Tibial artery (tissue), 4 donors: ENCODE results near the gene AKAP13.
"Not testable (repeated sequence)": the region's sequence is repeated elsewhere in the genome, so short reads cannot be mapped to it uniquely, and the experiment has no call there.

Experiments used
- DNase-seq, 2 donors: peaks; one replicate each; pipeline ENCODE4 v3.0.0-alpha.2; 2019
- H3K27ac ChIP-seq, 2 donors: fragments of 200-600 bp; sonication (generic) in 1 of 2; 1 replicate in 1 of 2; 2 replicates in 1 of 2; pipeline ENCODE4 v1.5.1; 2018 to 2019; ENCODE audit warnings: mild to moderate bottlenecking in 1 of 2
- H3K27me3 ChIP-seq, 2 donors: fragments of 200-600 bp; sonication (generic) in 1 of 2; one replicate each; pipeline versions ENCODE4 v1.5.1 to v1.6.0; 2016 to 2019
- H3K36me3 ChIP-seq, 3 donors: fragments of 200-600 bp; sonication (generic) in 2 of 3; one replicate each; pipeline ENCODE4 v1.5.1; 2016 to 2019; ENCODE audit warnings: mild to moderate bottlenecking in 2 of 3
- H3K4me1 ChIP-seq, 4 donors: fragments of 200-600 bp; sonication (generic) in 2 of 4; 1 replicate in 3 of 4; 2 replicates in 1 of 4; pipeline ENCODE4 v1.5.1; 2016 to 2019
- H3K4me3 ChIP-seq, 2 donors: fragments of 200-600 bp; sonication (generic) in 1 of 2; 1 replicate in 1 of 2; 2 replicates in 1 of 2; pipeline ENCODE4 v1.5.1; 2018 to 2019; ENCODE audit warnings: mild to moderate bottlenecking in 2 of 2
- H3K9me3 ChIP-seq, 3 donors: fragments of 200-600 bp; sonication (generic) in 1 of 3; one replicate each; pipeline ENCODE4 v1.5.1; 2016 to 2019
- intact Hi-C: fragments of 100-400 bp; cut with DNase I; formaldehyde crosslinking; loops from one replicate; pipeline ENCODE4 v1.15.0; 2023; ENCODE audit warnings: low total_unique reads
- TF ChIP-seq, protein P1 (sequence below), 2 experiments: fragments of 200-600 bp in 1 of 2; fragments of 450-650 bp in 1 of 2; IDR thresholded peaks; one replicate each; pipeline ENCODE4 v1.5.1; 2017 to 2019; ENCODE audit warnings: antibody characterized with exemption in 2 of 2, mild to moderate bottlenecking in 1 of 2, moderate library complexity in 1 of 2

The AKAP13 gene

DNA sequence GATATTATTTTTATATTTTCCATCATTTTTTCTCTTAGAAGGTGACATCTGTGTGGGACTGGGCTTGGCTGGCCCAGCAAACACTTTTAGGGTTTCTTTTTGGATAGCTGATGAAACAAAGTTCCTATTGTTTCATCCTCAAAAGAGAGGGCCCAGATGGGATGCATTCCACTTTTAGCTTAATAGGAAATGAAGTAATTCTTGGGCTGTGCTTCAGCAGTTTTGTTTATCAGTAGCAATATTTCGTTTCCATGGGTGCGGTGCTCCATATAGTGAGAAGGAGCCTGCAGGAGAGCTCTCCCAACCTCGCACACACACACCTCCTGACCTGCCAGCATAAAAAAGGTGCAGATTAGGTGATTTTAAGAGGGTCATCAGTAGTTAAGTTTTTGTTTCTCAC is 147.5 kb downstream of the AKAP13 start:
- intact Hi-C loops = no loop called here
- Histone ChIP-seq H3K27me3 (no peaks in the 10 kb centered on the region), H3K36me3 (no peaks in the 10 kb centered on the region), H3K4me1 (peaks cover 0 to 26% (median 7%) of the 10 kb centered on the region in 4 donors), H3K9me3 (no peaks in the 10 kb centered on the region), H3K4me3 (no peak overlapping the region), H3K27ac (no peak overlapping the region)
- no peak for DNase-seq
- TF ChIP-seq, protein P1, sequence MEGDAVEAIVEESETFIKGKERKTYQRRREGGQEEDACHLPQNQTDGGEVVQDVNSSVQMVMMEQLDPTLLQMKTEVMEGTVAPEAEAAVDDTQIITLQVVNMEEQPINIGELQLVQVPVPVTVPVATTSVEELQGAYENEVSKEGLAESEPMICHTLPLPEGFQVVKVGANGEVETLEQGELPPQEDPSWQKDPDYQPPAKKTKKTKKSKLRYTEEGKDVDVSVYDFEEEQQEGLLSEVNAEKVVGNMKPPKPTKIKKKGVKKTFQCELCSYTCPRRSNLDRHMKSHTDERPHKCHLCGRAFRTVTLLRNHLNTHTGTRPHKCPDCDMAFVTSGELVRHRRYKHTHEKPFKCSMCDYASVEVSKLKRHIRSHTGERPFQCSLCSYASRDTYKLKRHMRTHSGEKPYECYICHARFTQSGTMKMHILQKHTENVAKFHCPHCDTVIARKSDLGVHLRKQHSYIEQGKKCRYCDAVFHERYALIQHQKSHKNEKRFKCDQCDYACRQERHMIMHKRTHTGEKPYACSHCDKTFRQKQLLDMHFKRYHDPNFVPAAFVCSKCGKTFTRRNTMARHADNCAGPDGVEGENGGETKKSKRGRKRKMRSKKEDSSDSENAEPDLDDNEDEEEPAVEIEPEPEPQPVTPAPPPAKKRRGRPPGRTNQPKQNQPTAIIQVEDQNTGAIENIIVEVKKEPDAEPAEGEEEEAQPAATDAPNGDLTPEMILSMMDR (IDR thresholded peaks at IDR 0.05) = no peak

DNA sequence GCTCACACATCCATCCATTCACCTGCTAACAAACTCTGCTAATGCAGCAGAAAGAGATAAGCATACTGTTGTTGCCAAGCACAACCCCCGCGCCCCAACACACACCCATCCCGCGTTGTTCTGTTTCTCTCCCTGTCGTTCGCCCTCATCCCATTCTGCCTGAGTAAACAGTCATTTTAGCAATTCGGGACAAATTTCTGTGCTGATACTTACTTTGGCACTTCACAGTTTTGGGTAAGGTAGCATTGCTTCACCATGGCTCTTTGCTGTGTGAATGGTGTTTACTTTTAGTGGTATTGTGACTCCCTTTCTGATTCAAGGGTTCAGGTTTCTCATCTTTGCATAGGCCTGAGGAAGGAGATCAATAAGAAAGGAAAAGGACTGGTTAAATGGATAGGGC is 149.7 kb downstream of the AKAP13 start:
- DNase-seq = no peak
- H3K4me1 ChIP-seq = peaks cover 0 to 27% (median 7%) of the 10 kb centered on the region in 4 donors
- H3K27me3 ChIP-seq = no peaks in the 10 kb centered on the region
- H3K4me3 ChIP-seq = no peak overlapping the region
- intact Hi-C loops = no loop called here
- H3K27ac ChIP-seq = no peak overlapping the region
- peaks cover 0 to 12% (median 7%) of the 10 kb centered on the region in 3 donors for H3K36me3 ChIP-seq
- H3K9me3 ChIP-seq = no peaks in the 10 kb centered on the region
- TF ChIP-seq, protein P1 (IDR thresholded peaks at IDR 0.05) = no peak

DNA sequence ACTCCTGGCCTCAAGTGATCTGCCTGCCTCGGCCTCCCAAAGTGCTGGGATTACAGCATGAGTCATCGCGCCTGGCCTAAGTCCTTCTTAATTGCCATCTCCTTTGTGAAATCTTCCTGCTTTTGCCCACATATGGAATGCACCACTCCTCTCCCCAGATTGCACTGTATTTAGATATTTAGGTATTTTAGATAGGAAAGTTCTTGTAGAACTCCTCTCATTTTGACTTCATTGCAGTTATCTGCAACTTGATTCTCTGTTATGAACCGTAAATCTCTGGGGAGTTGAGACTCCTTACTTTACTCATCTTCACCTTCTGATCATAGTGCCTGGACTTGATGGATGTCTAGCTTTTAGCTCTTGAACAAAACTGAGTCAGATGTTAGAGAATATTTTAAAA is 150.7 kb downstream of the AKAP13 start:
- Histone ChIP-seq H3K4me3 (no peak overlapping the region), H3K27me3 (no peaks in the 10 kb centered on the region), H3K27ac (no peak overlapping the region), H3K4me1 (peaks cover 0 to 25% (median 7%) of the 10 kb centered on the region in 4 donors), H3K36me3 (peaks cover 0 to 12% (median 7%) of the 10 kb centered on the region in 3 donors), H3K9me3 (no peaks in the 10 kb centered on the region)
- TF ChIP-seq, protein P1 (IDR thresholded peaks at IDR 0.05) = no peak
- DNase-seq = no peak
- intact Hi-C loops = no loop called here

DNA sequence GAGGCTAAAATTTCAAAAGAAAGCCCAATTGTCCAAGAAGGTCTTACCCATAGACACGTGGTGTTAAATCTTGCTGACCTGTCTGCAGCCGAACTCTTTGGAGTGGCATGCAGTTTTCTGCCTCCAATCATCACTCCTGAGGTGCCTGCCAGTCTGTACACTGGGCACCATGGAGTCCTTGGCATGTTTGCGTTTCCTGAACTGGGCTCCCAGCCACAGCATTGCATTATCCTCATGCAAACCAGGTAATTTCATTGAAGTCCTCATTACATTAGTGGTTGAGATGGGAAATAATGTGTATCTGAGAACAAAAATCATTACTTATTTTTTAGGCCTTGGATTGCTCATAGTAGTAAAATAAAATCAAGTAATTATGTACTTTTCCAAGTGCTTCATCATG is 152.3 kb downstream of the AKAP13 start:
- peaks cover 0 to 13% (median 5%) of the 10 kb centered on the region in 4 donors for H3K4me1 ChIP-seq
- no peak for DNase-seq
- H3K4me3 ChIP-seq = no peak overlapping the region
- H3K36me3 ChIP-seq = peaks cover 0 to 12% (median 7%) of the 10 kb centered on the region in 3 donors
- TF ChIP-seq, protein P1 (IDR thresholded peaks at IDR 0.05) = no peak
- no peaks in the 10 kb centered on the region for H3K27me3 ChIP-seq
- intact Hi-C loops = no loop called here
- H3K9me3 ChIP-seq = no peaks in the 10 kb centered on the region
- no peak overlapping the region for H3K27ac ChIP-seq

DNA sequence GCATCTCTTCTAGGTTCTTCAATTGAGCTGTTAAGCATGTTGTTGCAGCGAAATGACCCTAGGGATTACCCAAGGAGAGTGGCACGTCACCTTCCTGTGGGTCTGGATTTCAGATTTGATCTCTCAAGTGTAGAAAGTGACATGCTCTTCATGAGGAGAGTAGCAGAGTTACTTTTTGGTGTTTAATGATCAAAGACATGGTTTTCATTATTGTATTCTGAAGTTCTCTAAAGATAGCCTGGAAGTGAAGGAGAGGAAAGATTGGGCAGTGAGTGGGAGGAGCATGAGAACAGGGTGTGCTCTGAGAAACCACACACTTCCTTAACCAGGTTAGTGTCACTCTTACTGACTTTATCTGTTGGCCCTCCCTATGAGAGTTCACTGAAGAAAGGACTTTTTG is 153.6 kb downstream of the AKAP13 start:
- no peak for DNase-seq
- Histone ChIP-seq H3K4me1 (peaks cover 0 to 7% (median 0%) of the 10 kb centered on the region in 4 donors), H3K9me3 (no peaks in the 10 kb centered on the region), H3K27ac (no peak overlapping the region), H3K27me3 (no peaks in the 10 kb centered on the region), H3K36me3 (peaks cover 0 to 12% (median 7%) of the 10 kb centered on the region in 3 donors), H3K4me3 (no peak overlapping the region)
- TF ChIP-seq, protein P1 (IDR thresholded peaks at IDR 0.05) = no peak
- intact Hi-C loops = no loop called here

DNA sequence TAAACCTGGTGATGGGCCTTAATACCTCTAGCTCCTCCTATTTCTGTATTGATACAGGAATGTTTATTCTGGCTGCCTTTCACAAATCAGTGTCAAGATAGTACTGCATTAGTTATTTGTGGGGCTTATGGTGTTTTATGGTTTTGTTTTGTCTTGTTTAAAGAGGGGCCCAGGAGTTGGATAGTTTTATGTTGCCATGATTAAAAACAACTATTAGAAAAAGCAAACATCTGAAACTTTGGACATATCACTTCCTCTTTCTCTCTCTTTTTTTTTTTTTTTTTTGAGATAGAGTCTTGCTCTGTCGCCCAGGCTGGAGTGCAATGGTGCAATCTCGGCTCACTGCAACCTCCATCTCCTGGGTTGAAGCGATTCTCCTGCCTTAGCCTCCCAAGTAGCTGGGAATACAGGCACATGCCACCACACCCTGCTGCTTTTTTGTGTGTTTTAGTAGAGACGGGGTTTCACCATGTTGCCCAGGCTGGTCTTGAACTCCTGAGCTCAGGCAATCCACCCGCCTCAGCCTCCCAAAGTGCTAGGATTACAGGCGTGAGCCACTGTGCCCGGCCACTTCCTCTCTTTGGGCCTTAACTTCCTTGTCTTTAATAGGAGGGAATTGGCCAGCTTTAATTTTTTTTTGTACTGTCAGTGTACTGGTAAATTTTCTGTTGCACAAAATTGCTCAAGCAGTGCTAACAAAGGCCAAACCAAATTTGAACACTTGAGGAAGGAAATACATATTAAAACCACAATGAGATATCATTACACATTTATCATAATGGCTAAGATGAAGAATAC is 155.3 kb downstream of the AKAP13 start:
- not testable (repeated sequence) for H3K27ac ChIP-seq, H3K9me3 ChIP-seq, H3K27me3 ChIP-seq, H3K4me3 ChIP-seq, H3K4me1 ChIP-seq
- DNase-seq = peak in 1 of 2 donors; percentile 38
- intact Hi-C loops = loop anchor here (5.0 kb wide), 1 partner anchor 42 kb away; no protein-coding TSS in a partner anchor
- peaks cover 0 to 12% (median 7%) of the 10 kb centered on the region in 3 donors for H3K36me3 ChIP-seq
